Esophagus squamous epithelium (tissue), 5 donors: ENCODE measurements around the gene FBXL15. TPM values are rescaled to one million over a fixed set of nuclear protein-coding genes. Genes with fewer than 3 reads are reported as not detected.

ENCODE experiments used
- DNase-seq: peaks from one replicate; lab custom pipeline; 2025; lab: John Stamatoyannopoulos, UW
- H3K27ac ChIP-seq, 4 donors: fragments of 200-600 bp; sonication (generic); one replicate each; pipeline ENCODE4 v1.5.1; 2016 to 2019; ENCODE audit warnings: mild to moderate bottlenecking in 1 of 4
- H3K27me3 ChIP-seq, 4 donors: fragments of 200-600 bp; sonication (generic); 1 replicate in 3 of 4; 2 replicates in 1 of 4; pipeline versions ENCODE4 v1.5.1 to v1.6.0; 2017 to 2021; ENCODE audit warnings: antibody characterized with exemption in 1 of 4
- H3K36me3 ChIP-seq, 3 donors: fragments of 200-600 bp; sonication (generic); one replicate each; pipeline ENCODE4 v1.5.1; 2016 to 2019
- H3K4me1 ChIP-seq, 3 donors: fragments of 200-600 bp; sonication (generic); one replicate each; pipeline ENCODE4 v1.5.1; 2017 to 2019
- H3K4me3 ChIP-seq, 4 donors: fragments of 200-600 bp; sonication (generic); 1 replicate in 3 of 4; 2 replicates in 1 of 4; pipeline ENCODE4 v1.5.1; 2016 to 2019; ENCODE audit warnings: mild to moderate bottlenecking in 2 of 4, moderate library complexity in 1 of 4
- H3K9me3 ChIP-seq, 3 donors: fragments of 200-600 bp; sonication (generic); one replicate each; pipeline ENCODE4 v1.5.1; 2016 to 2019
- CTCF ChIP-seq, 6 experiments: fragments of 450-650 bp in 4 of 6; fragments of 200-600 bp in 2 of 6; sonication (generic) in 2 of 6; IDR thresholded peaks; one replicate each; pipeline ENCODE4 v1.5.1; 2016 to 2019; ENCODE audit warnings: antibody characterized with exemption in 6 of 6, mild to moderate bottlenecking in 4 of 6, moderate library complexity in 4 of 6
- POLR2A ChIP-seq, 4 donors: fragments of 450-650 bp; IDR thresholded peaks; one replicate each; pipeline ENCODE4 v1.6.1; 2017; ENCODE audit warnings: antibody characterized with exemption in 4 of 4, mild to moderate bottlenecking in 4 of 4, moderate library complexity in 3 of 4
- WGBS, 2 donors: methylation state at CpG; one replicate each; pipeline ENCODE4 v1.1.5; 2018; 5-methylcytosine and 5-hydroxymethylcytosine counted together
- intact Hi-C: fragments of 100-400 bp; cut with DNase I; formaldehyde crosslinking; loops from one replicate; pipeline ENCODE4 v1.15.0; 2022
- total RNA-seq, 4 donors: library from RNA; depleted of rRNA; stranded (reverse); fragments of >200 nt; gene quantifications; one replicate each; pipeline ENCODE4 v1.1.0, GENCODE V29; 2016
- donor health status: DM: yes; HTN: yes; CAD: no.

Gene FBXL15
- total RNA-seq, 4 donors from 2014 or later, result 10.6 to 20.2 (median 18.8) TPM

- TF ChIP-seq POLR2A (IDR thresholded peaks at IDR 0.05) (no peak), CTCF (IDR thresholded peaks at IDR 0.05) (no peak)
- H3K27me3 ChIP-seq, result no peaks in the 10 kb centered on the region
- H3K4me1 ChIP-seq, result peaks cover 20 to 36% (median 22%) of the 10 kb centered on the region in 3 donors
- no peaks in the 10 kb centered on the region for H3K9me3 ChIP-seq
- H3K27ac ChIP-seq, result no peak overlapping the region
- WGBS, 2 donors, result 66 to 71% methylated on average over 7 of the region's 7 CpGs
- H3K4me3 ChIP-seq, result no peak overlapping the region
- intact Hi-C loops, result no loop called here
- DNase-seq, result no peak
- peaks cover 5 to 24% (median 9%) of the 10 kb centered on the region in 3 donors for H3K36me3 ChIP-seq
Measured at GRCh38 chr10:102426803-102427287, 6.2 kb downstream of the FBXL15 start.

GRCh38 chr10:102429468-102429867 lies 8.8 kb downstream of the FBXL15 start:
- Histone ChIP-seq H3K27me3 (peaks cover 0 to 8% (median 0%) of the 10 kb centered on the region in 4 donors), H3K27ac (no peak overlapping the region), H3K36me3 (peaks cover 0 to 8% (median 2%) of the 10 kb centered on the region in 3 donors), H3K4me1 (peaks cover 9 to 38% (median 15%) of the 10 kb centered on the region in 3 donors), H3K9me3 (no peaks in the 10 kb centered on the region), H3K4me3 (no peak overlapping the region)
- WGBS, 2 donors, result 84 to 86% methylated on average over 6 to 7 of the region's 8 CpGs
- no peak for TF ChIP-seq CTCF (IDR thresholded peaks at IDR 0.05)
- TF ChIP-seq POLR2A (IDR thresholded peaks at IDR 0.05), result no peak
- intact Hi-C loops, result no loop called here
- DNase-seq, result no peak

- no peak for DNase-seq
- peak overlapping the region; percentile 75 to 95 (median 88) for H3K4me3 ChIP-seq
- peaks cover 9 to 58% (median 16%) of the 10 kb centered on the region in 3 donors for H3K4me1 ChIP-seq
- 10 to 17% methylated on average over 3 to 4 of the region's 4 CpGs for WGBS, 2 donors
- no peaks in the 10 kb centered on the region for H3K9me3 ChIP-seq
- TF ChIP-seq POLR2A (IDR thresholded peaks at IDR 0.05), result no peak
- TF ChIP-seq CTCF (IDR thresholded peaks at IDR 0.05), result no peak
- H3K27me3 ChIP-seq, result peaks cover 0 to 29% (median 0%) of the 10 kb centered on the region in 4 donors
- H3K36me3 ChIP-seq, result no peaks in the 10 kb centered on the region
- intact Hi-C loops, result no loop called here
- peak overlapping the region; percentile 83 to 93 (median 88) for H3K27ac ChIP-seq
Measured at GRCh38 chr10:102431452-102432124, 11.0 kb downstream of the FBXL15 start.

GRCh38 chr10:102432162-102432950 lies 11.7 kb downstream of the FBXL15 start, which contains the start of gene CUEDC2:
Gene CUEDC2 (minus strand): TSS chr10:102432574. CDS start chr10:102425188, 7,386 bp downstream.
- TF ChIP-seq POLR2A (IDR thresholded peaks at IDR 0.05) (peak in 2 of 4 donors; percentile 21 to 47), CTCF (IDR thresholded peaks at IDR 0.05) (peak in 1 of 6 experiments; percentile 21)
- H3K27ac ChIP-seq, result peak within 1 kb of the TSS; percentile 83 to 93 (median 88)
- peak within 1 kb of the TSS; percentile 75 to 95 (median 88) for H3K4me3 ChIP-seq
- peaks cover 9 to 58% (median 16%) of the 10 kb centered on the region in 3 donors for H3K4me1 ChIP-seq
- intact Hi-C loops, result no loop called here
- no peaks in the 10 kb centered on the region for H3K9me3 ChIP-seq
- H3K27me3 ChIP-seq, result peaks cover 0 to 29% (median 0%) of the 10 kb centered on the region in 4 donors
- H3K36me3 ChIP-seq, result no peaks in the 10 kb centered on the region
- 0 to 2% methylated on average over 22 to 24 of the region's 52 CpGs for WGBS, 2 donors
- DNase-seq, result peak; percentile 80
